ENCODE data around the gene RPL13.

The RPL13 gene

GRCh38 chr16:89599902-89600301 lies 39.4 kb downstream of the RPL13 start:
- TF ChIP-seq CTCF (conservative IDR thresholded peaks at IDR 0.05; ENCODE audit: low read depth): no peak
- POLR2A ChIA-PET (ENCODE audit: low non-redundant PET): interaction anchor here (0.5 to 1.2 kb wide), 2 partner anchors 33 to 54 kb away, joined by 4 to 11 read pairs; no protein-coding TSS in a partner anchor
- CTCF ChIA-PET: interaction anchor here (0.5 to 2.4 kb wide), 7 partner anchors 8 to 260 kb away, joined by 3 to 10 read pairs (median 4); partner anchors contain the start of genes CHMP1A and SPATA33
- DNase-seq (ENCODE audit: low spot score): no peak
- H3K27ac ChIP-seq: peak overlapping the region; percentile 56

- POLR2A ChIA-PET (ENCODE audit: low non-redundant PET): interaction anchor here (0.5 to 1.2 kb wide), 2 partner anchors 33 to 53 kb away, joined by 4 to 11 read pairs; no protein-coding TSS in a partner anchor
- peak overlapping the region; percentile 56 for H3K27ac ChIP-seq
- no peak for TF ChIP-seq CTCF (conservative IDR thresholded peaks at IDR 0.05; ENCODE audit: low read depth)
- DNase-seq (ENCODE audit: low spot score): no peak
- CTCF ChIA-PET: interaction anchor here (0.6 to 2.4 kb wide), 6 partner anchors 11 to 260 kb away, joined by 3 to 10 read pairs (median 4); partner anchors contain the start of genes CHMP1A and SPATA33
Measured at GRCh38 chr16:89600427-89600826, 39.9 kb downstream of the RPL13 start.

GRCh38 chr16:89600956-89601355 lies 40.5 kb downstream of the RPL13 start:
- CTCF ChIA-PET: interaction anchor here (0.6 to 2.4 kb wide), 5 partner anchors 12 to 260 kb away, joined by 3 to 10 read pairs (median 4); no protein-coding TSS in a partner anchor
- no peak for TF ChIP-seq CTCF (conservative IDR thresholded peaks at IDR 0.05; ENCODE audit: low read depth)
- DNase-seq (ENCODE audit: low spot score): no peak
- POLR2A ChIA-PET (ENCODE audit: low non-redundant PET): no interaction called here
- H3K27ac ChIP-seq: peak overlapping the region; percentile 56

- TF ChIP-seq CTCF (conservative IDR thresholded peaks at IDR 0.05; ENCODE audit: low read depth): no peak
- CTCF ChIA-PET: interaction anchor here (0.6 to 2.4 kb wide), 4 partner anchors 13 to 382 kb away, joined by 3 to 10 read pairs (median 4); no protein-coding TSS in a partner anchor
- no peak for DNase-seq (ENCODE audit: low spot score)
- H3K27ac ChIP-seq: peak overlapping the region; percentile 84
- POLR2A ChIA-PET (ENCODE audit: low non-redundant PET): no interaction called here
Measured at GRCh38 chr16:89601906-89602272, 41.4 kb downstream of the RPL13 start.

GRCh38 chr16:89602273-89602951 lies 41.9 kb downstream of the RPL13 start:
- CTCF ChIA-PET: interaction anchor here (0.6 to 2.4 kb wide), 5 partner anchors 13 to 382 kb away, joined by 3 to 10 read pairs (median 4); no protein-coding TSS in a partner anchor
- peak overlapping the region; percentile 84 for H3K27ac ChIP-seq
- DNase-seq (ENCODE audit: low spot score): peak; percentile 93
- TF ChIP-seq CTCF (conservative IDR thresholded peaks at IDR 0.05; ENCODE audit: low read depth): no peak
- POLR2A ChIA-PET (ENCODE audit: low non-redundant PET): no interaction called here

GRCh38 chr16:89602952-89603590 lies 42.6 kb downstream of the RPL13 start:
- DNase-seq (ENCODE audit: low spot score): no peak
- no peak for TF ChIP-seq CTCF (conservative IDR thresholded peaks at IDR 0.05; ENCODE audit: low read depth)
- CTCF ChIA-PET: interaction anchor here (0.7 to 0.8 kb wide), 2 partner anchors 12 to 23 kb away, joined by 4 read pairs; no protein-coding TSS in a partner anchor
- POLR2A ChIA-PET (ENCODE audit: low non-redundant PET): no interaction called here
- H3K27ac ChIP-seq: peak overlapping the region; percentile 84
